NK-92 (cell line): ENCODE results near the gene CXorf49B.

Experiments
- DNase-seq: peaks from one replicate; lab custom pipeline; 2025; ENCODE audit not compliant: unreplicated experiment; lab: John Stamatoyannopoulos, UW

Gene CXorf49B

GRCh38 chrX:71815121-71815905, 52.2 kb downstream of the CXorf49B start:
- no peak for DNase-seq

- no peak for DNase-seq
These were observed 52.7 kb downstream of the CXorf49B start for GRCh38 chrX:71815906-71816156.
